MCF 10A (cell line): ENCODE results near the gene LYSMD4. TPM values are rescaled to one million over a fixed set of nuclear protein-coding genes. Genes with fewer than 3 reads are reported as not detected.

ENCODE experiments used
- BruUV-seq: library from RNA; stranded (reverse); fragments of 400-500 nt; replicated peaks from 2 replicates; lab custom pipeline; 2021; lab: Mats Ljungman, UMichigan
- CTCF ChIA-PET: fragments of 300-600 bp; sonication (Branson Sonifier 250); formaldehyde crosslinking; extraction: SDS; loops from one replicate; lab custom pipeline; 2021; ENCODE audit warnings: antibody characterized with exemption, inconsistent platforms; lab: Yijun Ruan, JAX
- POLR2A ChIA-PET: fragments of 300-600, 350-650 bp; sonication (Branson Sonifier 250); formaldehyde crosslinking; extraction: SDS; loops from one replicate; lab custom pipeline; 2020; ENCODE audit warnings: antibody characterized with exemption, inconsistent platforms; lab: Yijun Ruan, JAX
- DNase-seq: peaks from one replicate; pipeline ENCODE4 v3.0.0-alpha.2; 2018; ENCODE audit not compliant: unreplicated experiment
- H3K27ac Mint-ChIP-seq: one replicate; pipeline ENCODE4 v1.8.0; 2022; ENCODE audit warnings: mild to moderate bottlenecking, low read depth, mixed read lengths; ENCODE audit not compliant: unreplicated experiment
- H3K27me3 Mint-ChIP-seq: one replicate; pipeline ENCODE4 v1.8.0; 2022; ENCODE audit warnings: mixed read lengths; ENCODE audit not compliant: insufficient read depth, unreplicated experiment
- H3K36me3 Mint-ChIP-seq: one replicate; pipeline ENCODE4 v1.8.0; 2022; ENCODE audit warnings: mild to moderate bottlenecking, moderate library complexity, mixed read lengths; ENCODE audit not compliant: insufficient read depth, unreplicated experiment
- H3K4me1 Mint-ChIP-seq: one replicate; pipeline ENCODE4 v1.8.0; 2022; ENCODE audit warnings: mixed read lengths; ENCODE audit not compliant: insufficient read depth, unreplicated experiment
- H3K4me3 Mint-ChIP-seq: one replicate; pipeline ENCODE4 v1.8.0; 2022; ENCODE audit warnings: mild to moderate bottlenecking, moderate library complexity, mixed read lengths; ENCODE audit not compliant: unreplicated experiment
- H3K9me3 Mint-ChIP-seq: one replicate; pipeline ENCODE4 v1.8.0; 2022; ENCODE audit warnings: mixed read lengths; ENCODE audit not compliant: unreplicated experiment
- intact Hi-C: fragments of 100-400 bp; cut with micrococcal nuclease; formaldehyde crosslinking; loops from 2 replicates; pipeline ENCODE4 v1.14.1; 2022
- total RNA-seq: library from RNA; stranded (reverse); gene quantifications from 2 replicates; pipeline ENCODE4 v1.2.3, GENCODE V29; 2022
- TF ChIP-seq, protein P1 (sequence below): fragments of 200-600 bp; IDR thresholded peaks from one replicate; pipeline ENCODE4 v1.8.0; 2022; ENCODE audit warnings: antibody characterized with exemption, mild to moderate bottlenecking; ENCODE audit not compliant: unreplicated experiment

LYSMD4 gene
- total RNA-seq, 1 experiment from 2014 or later: 9.0 TPM

DNA sequence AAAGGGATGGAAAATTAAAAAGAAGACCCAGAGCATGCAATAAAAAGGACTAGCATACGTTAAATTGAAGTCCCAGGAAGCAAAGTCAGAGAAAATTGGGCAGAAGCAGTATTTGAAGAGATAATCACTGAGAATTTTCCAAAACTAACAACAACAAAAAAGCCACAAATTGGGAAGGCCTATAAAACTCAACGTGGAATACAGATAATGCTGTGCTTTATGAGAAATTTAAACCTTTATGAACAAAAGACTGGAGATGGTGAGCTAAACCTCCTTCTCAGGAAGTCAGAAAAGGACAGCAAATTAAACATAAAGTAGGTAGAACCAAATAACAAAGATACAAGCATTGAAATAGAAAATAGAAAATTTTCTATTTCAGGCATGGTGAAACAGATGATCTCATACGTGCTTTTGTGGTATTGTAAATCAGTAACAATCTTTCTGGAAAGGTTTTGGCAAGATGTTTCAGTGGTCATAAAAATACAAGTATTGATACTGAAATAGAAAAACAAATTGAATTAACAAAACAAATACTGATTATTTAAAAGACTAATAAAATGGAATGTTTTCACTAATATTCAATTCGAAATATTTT is 55.6 kb downstream of the LYSMD4 start:
- POLR2A ChIA-PET: no interaction called here
- H3K4me1 Mint-ChIP-seq: peaks cover 8% of the 10 kb centered on the region
- intact Hi-C loops: no loop called here
- peaks cover 63% of the 10 kb centered on the region for H3K36me3 Mint-ChIP-seq
- DNase-seq: no peak
- H3K27me3 Mint-ChIP-seq: no peaks in the 10 kb centered on the region
- no peaks in the 10 kb centered on the region for H3K9me3 Mint-ChIP-seq
- CTCF ChIA-PET: no interaction called here
- no peak overlapping the region for H3K4me3 Mint-ChIP-seq
- TF ChIP-seq, protein P1, sequence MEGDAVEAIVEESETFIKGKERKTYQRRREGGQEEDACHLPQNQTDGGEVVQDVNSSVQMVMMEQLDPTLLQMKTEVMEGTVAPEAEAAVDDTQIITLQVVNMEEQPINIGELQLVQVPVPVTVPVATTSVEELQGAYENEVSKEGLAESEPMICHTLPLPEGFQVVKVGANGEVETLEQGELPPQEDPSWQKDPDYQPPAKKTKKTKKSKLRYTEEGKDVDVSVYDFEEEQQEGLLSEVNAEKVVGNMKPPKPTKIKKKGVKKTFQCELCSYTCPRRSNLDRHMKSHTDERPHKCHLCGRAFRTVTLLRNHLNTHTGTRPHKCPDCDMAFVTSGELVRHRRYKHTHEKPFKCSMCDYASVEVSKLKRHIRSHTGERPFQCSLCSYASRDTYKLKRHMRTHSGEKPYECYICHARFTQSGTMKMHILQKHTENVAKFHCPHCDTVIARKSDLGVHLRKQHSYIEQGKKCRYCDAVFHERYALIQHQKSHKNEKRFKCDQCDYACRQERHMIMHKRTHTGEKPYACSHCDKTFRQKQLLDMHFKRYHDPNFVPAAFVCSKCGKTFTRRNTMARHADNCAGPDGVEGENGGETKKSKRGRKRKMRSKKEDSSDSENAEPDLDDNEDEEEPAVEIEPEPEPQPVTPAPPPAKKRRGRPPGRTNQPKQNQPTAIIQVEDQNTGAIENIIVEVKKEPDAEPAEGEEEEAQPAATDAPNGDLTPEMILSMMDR: no peak
- no peak overlapping the region for H3K27ac Mint-ChIP-seq
- no TSS peak for BruUV-seq

Other genes starting within 250 kb of the LYSMD4 start
- gene MEF2A, start 167.5 kb downstream of the LYSMD4 start, total RNA-seq: 52.9 and 55.2 TPM in 2 replicates